HCT116 (cell line): ENCODE data around the gene KRT78. TPM values are rescaled to one million over a fixed set of nuclear protein-coding genes. Genes with fewer than 3 reads are reported as not detected.

Experiments
- ATAC-seq: fragments of 200-7000 bp; cut with Tn5 transposase; 2 replicates; pipeline ENCODE4 v1.9.1; 2020; ENCODE audit warnings: mild to moderate bottlenecking, moderate library complexity
- BruUV-seq: library from RNA; stranded (reverse); fragments of 400-500 nt; replicated peaks from 2 replicates; lab custom pipeline; 2021; lab: Mats Ljungman, UMichigan
- CTCF ChIA-PET: fragments of 300-600 bp; sonication (Branson Sonifier 250); formaldehyde crosslinking; loops from one replicate; lab custom pipeline; 2021; ENCODE audit warnings: antibody characterized with exemption; lab: Charles Lee
- POLR2A ChIA-PET: fragments of 300-600, 350-600 bp; sonication (Branson Sonifier 250); formaldehyde crosslinking; loops from one replicate; lab custom pipeline; 2021; ENCODE audit warnings: antibody characterized with exemption; lab: Charles Lee
- RAD21 ChIA-PET, 2 experiments: fragments of 300-600 bp; sonication (Branson Sonifier 250); formaldehyde crosslinking; loops; one replicate each; lab custom pipeline; 2023; ENCODE audit warnings: low total read pairs in 2 of 2; ENCODE audit not compliant: uncharacterized antibody in 2 of 2, unreplicated experiment in 2 of 2, low non-redundant PET in 1 of 2; lab: Charles Lee
- DNase-seq: peaks from one replicate; pipeline ENCODE4 v3.0.0-alpha.2; 2010; ENCODE audit warnings: low read depth, low spot score
- H2AFZ ChIP-seq: fragments of 200-600 bp; shearing (Covaris generic), sonication (generic); 2 replicates; pipeline ENCODE4 v1.6.1; 2017; ENCODE audit warnings: low read depth, mixed run types, mixed read lengths, antibody characterized with exemption, low read length; ENCODE audit not compliant: poor library complexity, severe bottlenecking
- H3K27ac ChIP-seq: 2 replicates; pipeline ENCODE4 v1.5.1; 2012; ENCODE audit warnings: low read depth, low read length
- H3K27me3 ChIP-seq: fragments of 200-600 bp; sonication (generic); 2 replicates; pipeline ENCODE4 v1.6.1; 2016; ENCODE audit warnings: mixed run types, low read length, mixed read lengths; ENCODE audit not compliant: insufficient read depth
- H3K36me3 ChIP-seq, 2 experiments: fragments of 200-500 bp in 1 of 2; fragments of 200-600 bp in 1 of 2; sonication (Bioruptor generic) in 1 of 2; sonication (generic) in 1 of 2; 2 replicates each; pipeline versions ENCODE4 v1.5.1 to v1.6.1; 2014 to 2016; ENCODE audit warnings: low read length in 2 of 2, inconsistent platforms in 1 of 2, mixed read lengths in 1 of 2, mixed run types in 1 of 2; ENCODE audit not compliant: insufficient read depth in 2 of 2, control insufficient read depth in 1 of 2
- H3K4me1 ChIP-seq, 2 experiments: fragments of 200-600 bp in 1 of 2; sonication (generic) in 1 of 2; 2 replicates each; pipeline versions ENCODE4 v1.5.1 to v1.6.1; 2012 to 2017; ENCODE audit warnings: low read length in 2 of 2, inconsistent platforms in 1 of 2, mild to moderate bottlenecking in 1 of 2, mixed read lengths in 1 of 2, mixed run types in 1 of 2, moderate library complexity in 1 of 2; ENCODE audit not compliant: insufficient read depth in 2 of 2, control insufficient read depth in 1 of 2
- H3K4me2 ChIP-seq: fragments of 200-600 bp; sonication (generic); 2 replicates; pipeline ENCODE4 v1.6.1; 2017; ENCODE audit warnings: mixed run types, low read length, mixed read lengths
- H3K4me3 ChIP-seq, 2 experiments: fragments of 200-600 bp in 1 of 2; sonication (generic) in 1 of 2; replicated peaks in 1 of 2; 2 replicates each; pipeline ENCODE4 v1.5.1; 2011 to 2016; ENCODE audit warnings: low read length in 2 of 2, control low read depth in 1 of 2, low read depth in 1 of 2, mild to moderate bottlenecking in 1 of 2, mixed read lengths in 1 of 2, mixed run types in 1 of 2
- H3K79me2 ChIP-seq: fragments of 200-600 bp; sonication (generic); 2 replicates; pipeline ENCODE4 v1.6.1; 2017; ENCODE audit warnings: mild to moderate bottlenecking, mixed run types, low read length, moderate library complexity, mixed read lengths; ENCODE audit not compliant: insufficient read depth
- H3K9ac ChIP-seq: fragments of 200-600 bp; sonication (generic); 2 replicates; pipeline ENCODE4 v1.6.1; 2016; ENCODE audit warnings: low read length, mixed read lengths
- H3K9me2 ChIP-seq: fragments of 200-600 bp; sonication (generic), shearing (Covaris generic); 2 replicates; pipeline ENCODE4 v1.6.1; 2017; ENCODE audit warnings: mixed run types, mild to moderate bottlenecking, moderate library complexity; ENCODE audit not compliant: insufficient read depth
- H3K9me3 ChIP-seq, 2 experiments: fragments of 200-500 bp in 1 of 2; fragments of 200-600 bp in 1 of 2; sonication (Bioruptor generic) in 1 of 2; sonication (generic) in 1 of 2; 2 replicates each; pipeline ENCODE4 v1.6.1; 2014 to 2017; ENCODE audit warnings: low read length in 2 of 2, mixed read lengths in 2 of 2, inconsistent platforms in 1 of 2, low read depth in 1 of 2, mild to moderate bottlenecking in 1 of 2, mixed run types in 1 of 2, moderate library complexity in 1 of 2; ENCODE audit not compliant: control insufficient read depth in 1 of 2, insufficient read depth in 1 of 2
- H4K20me1 ChIP-seq: fragments of 200-600 bp; sonication (generic), shearing (Covaris generic); 2 replicates; pipeline ENCODE4 v1.6.1; 2017; ENCODE audit warnings: mixed run types, mild to moderate bottlenecking, moderate library complexity; ENCODE audit not compliant: insufficient read depth
- CBX3 ChIP-seq: IDR thresholded peaks from 2 replicates; pipeline ENCODE4 v1.6.1; 2012; ENCODE audit warnings: low read depth
- CEBPB ChIP-seq: IDR thresholded peaks from 2 replicates; pipeline ENCODE4 v1.6.1; 2012; ENCODE audit warnings: low read depth
- EGR1 ChIP-seq: IDR thresholded peaks from 2 replicates; pipeline ENCODE4 v1.6.1; 2012; ENCODE audit warnings: low read depth
- ELF1 ChIP-seq: IDR thresholded peaks from 2 replicates; pipeline ENCODE4 v1.6.1; 2012; ENCODE audit warnings: low read depth, borderline replicate concordance
- EZH2phosphoT487 ChIP-seq: fragments of 200-600 bp; IDR thresholded peaks from 2 replicates; pipeline ENCODE4 v1.6.1; 2018; ENCODE audit warnings: antibody characterized with exemption, borderline replicate concordance
- FOSL1 ChIP-seq: IDR thresholded peaks from 2 replicates; pipeline ENCODE4 v1.6.1; 2012; ENCODE audit warnings: low read depth
- JUND ChIP-seq: IDR thresholded peaks from 2 replicates; pipeline ENCODE4 v1.6.1; 2012
- SRF ChIP-seq: IDR thresholded peaks from 2 replicates; pipeline ENCODE4 v1.6.1; 2012; ENCODE audit warnings: low read depth
- YY1 ChIP-seq: IDR thresholded peaks from 2 replicates; pipeline ENCODE4 v1.6.1; 2011; ENCODE audit warnings: low read length, low read depth, moderate library complexity, mild to moderate bottlenecking; ENCODE audit not compliant: insufficient replicate concordance; ENCODE audit errors: extremely low read depth
- ZFX ChIP-seq: fragments of 450-650 bp; IDR thresholded peaks from 2 replicates; pipeline ENCODE4 v1.6.1; 2017
- ZNF274 ChIP-seq: fragments of 200-500 bp; sonication (Bioruptor generic); IDR thresholded peaks from 2 replicates; pipeline ENCODE4 v1.6.1; 2014; ENCODE audit warnings: mild to moderate bottlenecking, low read depth, low read length, inconsistent platforms
- intact Hi-C: fragments of 100-400 bp; cut with micrococcal nuclease; formaldehyde crosslinking; loops from 2 replicates; pipeline ENCODE4 v1.10.0; 2022
- total RNA-seq: library from RNA; stranded (reverse); gene quantifications from one replicate; pipeline ENCODE4 v1.2.1, GENCODE V29; 2021; ENCODE audit not compliant: unreplicated experiment
- TF ChIP-seq, protein P1 (sequence below): IDR thresholded peaks from 2 replicates; pipeline ENCODE4 v1.6.1; 2012; ENCODE audit warnings: low read depth
- TF ChIP-seq, protein P2 (sequence below): IDR thresholded peaks from 2 replicates; pipeline ENCODE4 v1.6.1; 2012
- TF ChIP-seq, protein P3 (sequence below): IDR thresholded peaks from 2 replicates; pipeline ENCODE4 v1.6.1; 2011; ENCODE audit warnings: mild to moderate bottlenecking, low read length, moderate library complexity; ENCODE audit not compliant: insufficient replicate concordance; ENCODE audit errors: extremely low read depth

KRT78 gene
- total RNA-seq, 1 experiment from 2014 or later: not detected

DNA sequence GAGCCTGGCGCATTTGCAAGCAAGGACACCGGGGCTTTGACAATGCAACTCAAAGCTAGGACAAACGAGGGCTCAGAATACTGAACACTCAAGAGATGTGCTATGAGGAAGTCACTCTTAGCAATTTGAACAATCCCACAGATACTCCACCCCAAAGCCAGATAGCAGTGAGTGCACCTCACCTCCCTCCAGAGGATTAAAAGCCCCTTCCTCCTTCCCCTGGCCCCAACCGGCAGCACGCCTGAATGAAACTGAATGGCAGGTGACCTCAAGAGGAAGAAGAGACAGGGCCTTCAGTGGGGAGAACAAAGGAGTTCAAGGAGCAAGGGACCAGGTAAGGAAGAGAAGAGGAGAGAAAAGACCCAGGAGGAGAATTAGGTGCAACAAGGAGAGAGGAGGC is 1.9 kb upstream of the KRT78 start:
- Histone ChIP-seq H3K9me2 (no peaks in the 10 kb centered on the region), H3K9ac (no peak overlapping the region), H3K79me2 (no peaks in the 10 kb centered on the region), H3K27me3 (no peaks in the 10 kb centered on the region), H4K20me1 (no peaks in the 10 kb centered on the region), H3K27ac (no peak overlapping the region), H3K4me1 (peaks cover 0 to 14% of the 10 kb centered on the region in 2 experiments; a peak in 2 of 4 replicates), H2AFZ (no peak overlapping the region), H3K4me2 (no peak overlapping the region), H3K9me3 (no peaks in the 10 kb centered on the region), H3K36me3 (no peaks in the 10 kb centered on the region), H3K4me3 (no peak overlapping the region)
- BruUV-seq: no TSS peak
- TF ChIP-seq YY1: no peak
- intact Hi-C loops: no loop called here
- ChIA-PET POLR2A (no interaction called here), RAD21 (no interaction called here), CTCF (no interaction called here)
- no peak for DNase-seq
- ATAC-seq: no peak

DNA sequence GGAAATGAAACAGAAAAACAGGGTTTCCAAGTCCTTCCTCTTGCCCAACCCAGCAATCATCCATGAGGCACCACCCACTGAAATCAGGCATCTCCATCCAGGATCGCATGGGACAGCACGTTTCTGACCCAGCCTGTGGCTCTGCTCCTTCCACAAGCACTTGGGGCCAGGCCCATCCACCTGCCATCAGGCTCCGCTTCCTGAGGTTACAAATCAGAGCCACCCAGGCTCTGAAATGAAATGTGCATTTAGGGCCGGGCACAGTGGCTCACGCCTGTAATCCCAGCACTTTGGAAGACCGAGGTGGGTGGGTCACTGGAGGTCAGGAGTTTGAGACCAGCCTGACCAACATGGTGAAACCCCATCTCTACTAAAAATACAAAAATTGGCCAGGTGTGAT is 717 bp upstream of the KRT78 start:
- Histone ChIP-seq H3K4me3 (no peak overlapping the region), H2AFZ (no peak overlapping the region), H3K36me3 (no peaks in the 10 kb centered on the region), H3K27me3 (no peaks in the 10 kb centered on the region), H3K9me3 (no peaks in the 10 kb centered on the region), H4K20me1 (no peaks in the 10 kb centered on the region), H3K79me2 (no peaks in the 10 kb centered on the region), H3K4me2 (no peak overlapping the region), H3K9ac (no peak overlapping the region), H3K27ac (no peak overlapping the region), H3K9me2 (no peaks in the 10 kb centered on the region), H3K4me1 (peaks cover 0 to 14% of the 10 kb centered on the region in 2 experiments; a peak in 2 of 4 replicates)
- BruUV-seq: no TSS peak
- ChIA-PET POLR2A (no interaction called here), RAD21 (no interaction called here), CTCF (no interaction called here)
- intact Hi-C loops: no loop called here
- no peak for DNase-seq
- ATAC-seq: no peak
- TF ChIP-seq EGR1: no peak
- no peak for TF ChIP-seq ELF1
- no peak for TF ChIP-seq CBX3
- TF ChIP-seq, protein P1, sequence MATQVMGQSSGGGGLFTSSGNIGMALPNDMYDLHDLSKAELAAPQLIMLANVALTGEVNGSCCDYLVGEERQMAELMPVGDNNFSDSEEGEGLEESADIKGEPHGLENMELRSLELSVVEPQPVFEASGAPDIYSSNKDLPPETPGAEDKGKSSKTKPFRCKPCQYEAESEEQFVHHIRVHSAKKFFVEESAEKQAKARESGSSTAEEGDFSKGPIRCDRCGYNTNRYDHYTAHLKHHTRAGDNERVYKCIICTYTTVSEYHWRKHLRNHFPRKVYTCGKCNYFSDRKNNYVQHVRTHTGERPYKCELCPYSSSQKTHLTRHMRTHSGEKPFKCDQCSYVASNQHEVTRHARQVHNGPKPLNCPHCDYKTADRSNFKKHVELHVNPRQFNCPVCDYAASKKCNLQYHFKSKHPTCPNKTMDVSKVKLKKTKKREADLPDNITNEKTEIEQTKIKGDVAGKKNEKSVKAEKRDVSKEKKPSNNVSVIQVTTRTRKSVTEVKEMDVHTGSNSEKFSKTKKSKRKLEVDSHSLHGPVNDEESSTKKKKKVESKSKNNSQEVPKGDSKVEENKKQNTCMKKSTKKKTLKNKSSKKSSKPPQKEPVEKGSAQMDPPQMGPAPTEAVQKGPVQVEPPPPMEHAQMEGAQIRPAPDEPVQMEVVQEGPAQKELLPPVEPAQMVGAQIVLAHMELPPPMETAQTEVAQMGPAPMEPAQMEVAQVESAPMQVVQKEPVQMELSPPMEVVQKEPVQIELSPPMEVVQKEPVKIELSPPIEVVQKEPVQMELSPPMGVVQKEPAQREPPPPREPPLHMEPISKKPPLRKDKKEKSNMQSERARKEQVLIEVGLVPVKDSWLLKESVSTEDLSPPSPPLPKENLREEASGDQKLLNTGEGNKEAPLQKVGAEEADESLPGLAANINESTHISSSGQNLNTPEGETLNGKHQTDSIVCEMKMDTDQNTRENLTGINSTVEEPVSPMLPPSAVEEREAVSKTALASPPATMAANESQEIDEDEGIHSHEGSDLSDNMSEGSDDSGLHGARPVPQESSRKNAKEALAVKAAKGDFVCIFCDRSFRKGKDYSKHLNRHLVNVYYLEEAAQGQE: no peak
- no peak for TF ChIP-seq JUND
- no peak for TF ChIP-seq ZFX
- TF ChIP-seq, protein P2, sequence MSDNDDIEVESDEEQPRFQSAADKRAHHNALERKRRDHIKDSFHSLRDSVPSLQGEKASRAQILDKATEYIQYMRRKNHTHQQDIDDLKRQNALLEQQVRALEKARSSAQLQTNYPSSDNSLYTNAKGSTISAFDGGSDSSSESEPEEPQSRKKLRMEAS: no peak
- TF ChIP-seq ZNF274: no peak
- TF ChIP-seq CEBPB: no peak
- no peak for TF ChIP-seq FOSL1
- no peak for TF ChIP-seq EZH2phosphoT487
- TF ChIP-seq, protein P3, sequence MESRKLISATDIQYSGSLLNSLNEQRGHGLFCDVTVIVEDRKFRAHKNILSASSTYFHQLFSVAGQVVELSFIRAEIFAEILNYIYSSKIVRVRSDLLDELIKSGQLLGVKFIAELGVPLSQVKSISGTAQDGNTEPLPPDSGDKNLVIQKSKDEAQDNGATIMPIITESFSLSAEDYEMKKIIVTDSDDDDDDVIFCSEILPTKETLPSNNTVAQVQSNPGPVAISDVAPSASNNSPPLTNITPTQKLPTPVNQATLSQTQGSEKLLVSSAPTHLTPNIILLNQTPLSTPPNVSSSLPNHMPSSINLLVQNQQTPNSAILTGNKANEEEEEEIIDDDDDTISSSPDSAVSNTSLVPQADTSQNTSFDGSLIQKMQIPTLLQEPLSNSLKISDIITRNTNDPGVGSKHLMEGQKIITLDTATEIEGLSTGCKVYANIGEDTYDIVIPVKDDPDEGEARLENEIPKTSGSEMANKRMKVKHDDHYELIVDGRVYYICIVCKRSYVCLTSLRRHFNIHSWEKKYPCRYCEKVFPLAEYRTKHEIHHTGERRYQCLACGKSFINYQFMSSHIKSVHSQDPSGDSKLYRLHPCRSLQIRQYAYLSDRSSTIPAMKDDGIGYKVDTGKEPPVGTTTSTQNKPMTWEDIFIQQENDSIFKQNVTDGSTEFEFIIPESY: no peak
- no peak for TF ChIP-seq YY1
- TF ChIP-seq SRF: no peak
